Measurements from ENCODE around the gene PACSIN1.

The PACSIN1 gene

GRCh38 chr6:34516391-34517324 lies 50.8 kb downstream of the PACSIN1 start:
- no peak for FAIRE-seq

- no peak for FAIRE-seq
These were observed 51.6 kb downstream of the PACSIN1 start for GRCh38 chr6:34517461-34517881.

GRCh38 chr6:34517966-34518365 lies 52.1 kb downstream of the PACSIN1 start:
- FAIRE-seq = no peak

- no peak for FAIRE-seq
These were observed 52.9 kb downstream of the PACSIN1 start for GRCh38 chr6:34518669-34519365.

- FAIRE-seq = no peak
These were observed 54.2 kb downstream of the PACSIN1 start for GRCh38 chr6:34519971-34520644.

GRCh38 chr6:34520645-34521462 lies 55.0 kb downstream of the PACSIN1 start:
- FAIRE-seq = no peak

GRCh38 chr6:34521463-34522285 lies 55.8 kb downstream of the PACSIN1 start:
- no peak for FAIRE-seq

- no peak for FAIRE-seq
These were observed 56.9 kb downstream of the PACSIN1 start for GRCh38 chr6:34522761-34523160.

- no peak for FAIRE-seq
These were observed 57.7 kb downstream of the PACSIN1 start for GRCh38 chr6:34523441-34524206.

- no peak for FAIRE-seq
These were observed 58.6 kb downstream of the PACSIN1 start for GRCh38 chr6:34524499-34524898.

- FAIRE-seq = no peak
These were observed 59.1 kb downstream of the PACSIN1 start for GRCh38 chr6:34524971-34525370.

- no peak for FAIRE-seq
These were observed 59.7 kb downstream of the PACSIN1 start for GRCh38 chr6:34525431-34526175.

GRCh38 chr6:34526241-34526972 lies 60.5 kb downstream of the PACSIN1 start:
- FAIRE-seq = peak; percentile 88

GRCh38 chr6:34526992-34527728 lies 61.3 kb downstream of the PACSIN1 start:
- no peak for FAIRE-seq

GRCh38 chr6:34527751-34528670 lies 62.1 kb downstream of the PACSIN1 start:
- FAIRE-seq = no peak

- no peak for FAIRE-seq
These were observed 63.3 kb downstream of the PACSIN1 start for GRCh38 chr6:34528996-34529664.

Measured in islet of Langerhans (tissue), 1 donor.